Activated naive CD4-positive, alpha-beta T cell treated with anti-CD3 and anti-CD28 coated beads, Interleukin-2, amount 50 U/mL, for 72 hours (primary cell): ENCODE results near the gene NDUFB7. TPM values are rescaled to one million over a fixed set of nuclear protein-coding genes. Genes with fewer than 3 reads are reported as not detected.

Source experiments
- ATAC-seq, 2 donors: fragments of 150-1000 bp; cut with Tn5 transposase; 2 replicates each; pipeline ENCODE4 v1.10.0; 2021; ENCODE audit warnings: mild to moderate bottlenecking in 2 of 2, moderate library complexity in 2 of 2
- DNase-seq, 2 donors: peaks; one replicate each; pipeline ENCODE4 v3.0.0; 2021 to 2022; ENCODE audit warnings: low spot score in 2 of 2
- H3K27ac Mint-ChIP-seq, 2 donors: one replicate each; pipeline ENCODE4 v1.8.0; 2022; ENCODE audit warnings: mild to moderate bottlenecking in 2 of 2, mixed read lengths in 2 of 2
- H3K36me3 Mint-ChIP-seq, 2 donors: one replicate each; pipeline ENCODE4 v1.8.0; 2022; ENCODE audit warnings: mixed read lengths in 2 of 2
- H3K9me3 Mint-ChIP-seq, 2 donors: one replicate each; pipeline ENCODE4 v1.8.0; 2022; ENCODE audit warnings: mixed read lengths in 2 of 2
- total RNA-seq, 2 donors: library from RNA; stranded (reverse); gene quantifications; one replicate each; pipeline ENCODE4 v1.2.3, GENCODE V29; 2022

Gene NDUFB7
- total RNA-seq, 2 donors from 2014 or later = 111 to 129 TPM

- peak within 1 kb of the TSS; percentile 95 to 99 for H3K27ac Mint-ChIP-seq
- peaks cover 37 to 43% of the 10 kb centered on the region in 2 donors for H3K36me3 Mint-ChIP-seq
- no peaks in the 10 kb centered on the region for H3K9me3 Mint-ChIP-seq
- DNase-seq (peak; percentile 74 to 88), ATAC-seq (peak; percentile 64 to 74)
Measured at GRCh38 chr19:14517840-14518505, 53.9 kb downstream of the NDUFB7 start, which contains the start of gene DNAJB1. DNAJB1 (minus strand) TSS chr19:14518397; CDS start chr19:14518349, 48 bp downstream.

GRCh38 chr19:14517446-14517839 lies 54.4 kb downstream of the NDUFB7 start:
- H3K9me3 Mint-ChIP-seq = no peaks in the 10 kb centered on the region
- ATAC-seq (no peak), DNase-seq (no peak)
- H3K36me3 Mint-ChIP-seq = peaks cover 37 to 43% of the 10 kb centered on the region in 2 donors
- peak overlapping the region; percentile 95 to 99 for H3K27ac Mint-ChIP-seq

- no peaks in the 10 kb centered on the region for H3K9me3 Mint-ChIP-seq
- ATAC-seq = no peak
- H3K27ac Mint-ChIP-seq = peak overlapping the region; percentile 95 to 99
- H3K36me3 Mint-ChIP-seq = peaks cover 37 to 43% of the 10 kb centered on the region in 2 donors
- DNase-seq = no peak
Measured at GRCh38 chr19:14516746-14517438, 55.0 kb downstream of the NDUFB7 start.

Other genes with a start within 250 kb of the NDUFB7 start
- 100 to 1,000 TPM; 222 to 256 TPM for gene ADGRE5, start 190.6 kb downstream of the NDUFB7 start, total RNA-seq
- gene DDX39A, start 152.7 kb downstream of the NDUFB7 start, total RNA-seq = 100 to 1,000 TPM; 208 to 217 TPM
- gene PKN1, start 138.8 kb downstream of the NDUFB7 start, total RNA-seq = 100 to 1,000 TPM; 105 to 192 TPM
- gene PTGER1, start 96.7 kb downstream of the NDUFB7 start, total RNA-seq = under 1 TPM; 0.20 to 0.97 TPM
- gene GIPC1, start 75.9 kb downstream of the NDUFB7 start, total RNA-seq = 10 to 100 TPM; 24.8 to 33.3 TPM
- 100 to 1,000 TPM in 1 of 2 donors, 10 to 100 TPM in 1; 59.5 to 124 TPM for gene DNAJB1, start 53.7 kb downstream of the NDUFB7 start, total RNA-seq
- 100 to 1,000 TPM; 116 to 118 TPM for gene TECR, start 42.5 kb downstream of the NDUFB7 start, total RNA-seq
- gene CLEC17A, start 11.0 kb upstream of the NDUFB7 start, total RNA-seq = under 1 TPM; 0.16 to 0.43 TPM
- not detected for gene ADGRE3, start 102.8 kb upstream of the NDUFB7 start, total RNA-seq
- gene ZNF333, start 118.0 kb upstream of the NDUFB7 start, total RNA-seq = 10 to 100 TPM; 12.1 to 49.7 TPM
- 1 to 10 TPM; 1.2 to 4.7 TPM for gene ADGRE2, start 206.5 kb upstream of the NDUFB7 start, total RNA-seq